ENCODE measurements around the gene NUTM1. TPM values are rescaled to one million over a fixed set of nuclear protein-coding genes. Genes with fewer than 3 reads are reported as not detected.

NUTM1 gene
- total RNA-seq, 4 donors from 2014 or later, result not detected

DNA sequence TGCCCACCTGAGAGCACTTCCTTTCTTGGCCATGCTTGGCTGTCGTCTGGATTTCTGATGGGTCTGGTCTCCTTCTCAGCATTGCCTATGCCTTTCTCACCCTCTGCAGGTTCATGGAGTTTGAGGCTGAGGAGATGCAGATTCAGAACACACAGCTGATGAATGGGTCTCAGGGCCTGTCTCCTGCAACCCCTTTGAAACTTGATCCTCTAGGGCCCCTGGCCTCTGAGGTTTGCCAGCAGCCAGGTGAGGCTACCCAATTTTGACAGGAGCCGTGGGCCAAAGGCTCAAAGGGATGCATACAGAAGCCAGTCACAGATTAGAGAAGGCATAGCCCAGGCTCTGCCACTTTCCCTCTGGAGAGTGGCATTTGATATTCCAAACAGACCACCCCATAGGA, 10.5 kb downstream of the NUTM1 start:
- intact Hi-C loops (cut with DNase I), result no loop called here
- no peak overlapping the region for H3K27ac ChIP-seq (replicated peaks in 1 of 4)
- no peak for DNase-seq (ENCODE audit: extremely low spot score)
- no peak overlapping the region for H3K4me3 ChIP-seq
- H3K9me3 ChIP-seq, result no peaks in the 10 kb centered on the region
- 67% methylated on average over 1 of the region's 2 CpGs for WGBS
- no peaks in the 10 kb centered on the region for H3K27me3 ChIP-seq
- TF ChIP-seq CTCF (IDR thresholded peaks at IDR 0.05) (no peak), EP300 (IDR thresholded peaks at IDR 0.05) (no peak), POLR2A (IDR thresholded peaks at IDR 0.05; ENCODE audit: low read depth) (no peak), POLR2AphosphoS5 (IDR thresholded peaks at IDR 0.05) (no peak)
- no peaks in the 10 kb centered on the region for H3K4me1 ChIP-seq
- H3K36me3 ChIP-seq, result peaks cover 16 to 43% (median 34%) of the 10 kb centered on the region in 4 donors

- Histone ChIP-seq H3K4me3 (no peak overlapping the region), H3K27me3 (no peaks in the 10 kb centered on the region), H3K27ac (replicated peaks in 1 of 4) (no peak overlapping the region), H3K9me3 (no peaks in the 10 kb centered on the region), H3K4me1 (no peaks in the 10 kb centered on the region), H3K36me3 (peaks cover 16 to 49% (median 41%) of the 10 kb centered on the region in 4 donors)
- DNase-seq (ENCODE audit: extremely low spot score), result no peak
- TF ChIP-seq POLR2A (IDR thresholded peaks at IDR 0.05; ENCODE audit: low read depth) (no peak), EP300 (IDR thresholded peaks at IDR 0.05) (no peak), POLR2AphosphoS5 (IDR thresholded peaks at IDR 0.05) (no peak), CTCF (IDR thresholded peaks at IDR 0.05) (no peak)
- intact Hi-C loops (cut with DNase I), result no loop called here
- 92% methylated on average over 7 of the region's 7 CpGs for WGBS
Measured at GRCh38 chr15:34354286-34354685, 11.2 kb downstream of the NUTM1 start.

GRCh38 chr15:34355241-34355640, 12.1 kb downstream of the NUTM1 start:
- Histone ChIP-seq H3K36me3 (peaks cover 20 to 59% (median 51%) of the 10 kb centered on the region in 4 donors), H3K4me3 (no peak overlapping the region), H3K9me3 (no peaks in the 10 kb centered on the region), H3K27ac (replicated peaks in 1 of 4) (no peak overlapping the region), H3K27me3 (no peaks in the 10 kb centered on the region), H3K4me1 (no peaks in the 10 kb centered on the region)
- no peak for DNase-seq (ENCODE audit: extremely low spot score)
- WGBS, result 93% methylated on average over 9 of the region's 9 CpGs
- no peak for TF ChIP-seq POLR2AphosphoS5 (IDR thresholded peaks at IDR 0.05)
- no peak for TF ChIP-seq POLR2A (IDR thresholded peaks at IDR 0.05; ENCODE audit: low read depth)
- TF ChIP-seq CTCF (IDR thresholded peaks at IDR 0.05), result no peak
- TF ChIP-seq EP300 (IDR thresholded peaks at IDR 0.05), result no peak
- intact Hi-C loops (cut with DNase I), result no loop called here

- WGBS, result 89% methylated on average over 1 of the region's 1 CpG
- DNase-seq (ENCODE audit: extremely low spot score), result no peak
- intact Hi-C loops (cut with DNase I), result no loop called here
- TF ChIP-seq POLR2A (IDR thresholded peaks at IDR 0.05; ENCODE audit: low read depth) (no peak), CTCF (IDR thresholded peaks at IDR 0.05) (no peak), POLR2AphosphoS5 (IDR thresholded peaks at IDR 0.05) (no peak), EP300 (IDR thresholded peaks at IDR 0.05) (no peak)
- Histone ChIP-seq H3K9me3 (no peaks in the 10 kb centered on the region), H3K4me3 (no peak overlapping the region), H3K27me3 (no peaks in the 10 kb centered on the region), H3K36me3 (peaks cover 20 to 80% (median 67%) of the 10 kb centered on the region in 4 donors), H3K27ac (replicated peaks in 1 of 4) (no peak overlapping the region), H3K4me1 (no peaks in the 10 kb centered on the region)
Measured at GRCh38 chr15:34357653-34358052, 14.5 kb downstream of the NUTM1 start.

DNA sequence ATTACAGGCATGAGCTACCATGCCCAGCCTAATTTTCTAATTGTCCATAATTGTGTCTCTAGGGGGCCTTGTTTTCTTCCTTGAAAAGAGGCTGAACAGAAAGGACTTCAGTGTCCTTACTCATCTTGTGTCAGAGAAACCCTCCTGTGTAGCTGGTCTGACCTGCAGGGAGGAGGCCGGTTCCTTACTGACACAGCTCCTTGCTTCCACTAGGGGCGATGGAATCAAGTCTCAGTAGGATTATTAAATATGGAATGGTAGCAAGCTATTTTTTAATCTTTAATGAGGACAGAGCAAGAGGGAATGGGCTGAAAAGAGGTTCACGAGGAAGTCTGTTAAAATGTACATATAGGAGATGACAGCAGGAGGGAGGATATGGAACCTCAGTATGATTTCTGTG, 15.3 kb downstream of the NUTM1 start:
- Histone ChIP-seq H3K27me3 (no peaks in the 10 kb centered on the region), H3K4me3 (no peak overlapping the region), H3K36me3 (peaks cover 20 to 87% (median 71%) of the 10 kb centered on the region in 4 donors), H3K4me1 (no peaks in the 10 kb centered on the region), H3K9me3 (no peaks in the 10 kb centered on the region), H3K27ac (replicated peaks in 1 of 4) (no peak overlapping the region)
- WGBS, result 78% methylated on average over 3 of the region's 3 CpGs
- TF ChIP-seq EP300 (IDR thresholded peaks at IDR 0.05) (no peak), CTCF (IDR thresholded peaks at IDR 0.05) (peak in 1 of 3 experiments; percentile 7)
- intact Hi-C loops (cut with DNase I), result no loop called here
- no peak for DNase-seq (ENCODE audit: extremely low spot score)

All from esophagus muscularis mucosa (tissue), 4 donors.